Spinal cord (tissue), 10 donors: Measurements from ENCODE around the gene YTHDC2. TPM values are rescaled to one million over a fixed set of nuclear protein-coding genes. Genes with fewer than 3 reads are reported as not detected.

Experiments used
- DNase-seq, 6 donors: peaks; one replicate each; pipeline versions ENCODE4 v3.0.0 to v3.0.0-alpha.2; 2013 to 2015; ENCODE audit warnings: low spot score in 6 of 6, low read depth in 4 of 6
- H3K27ac ChIP-seq: one replicate; pipeline ENCODE4 v1.5.1; 2013; ENCODE audit warnings: low read depth, low read length, control low read depth
- H3K27me3 ChIP-seq: one replicate; pipeline ENCODE4 v1.6.1; 2013; ENCODE audit warnings: low read length; ENCODE audit not compliant: control insufficient read depth, insufficient read depth
- H3K36me3 ChIP-seq: one replicate; pipeline ENCODE4 v1.6.1; 2013; ENCODE audit warnings: low read length; ENCODE audit not compliant: control insufficient read depth, insufficient read depth
- H3K4me1 ChIP-seq: one replicate; pipeline ENCODE4 v1.6.1; 2013; ENCODE audit warnings: low read length; ENCODE audit not compliant: control insufficient read depth, insufficient read depth
- H3K4me3 ChIP-seq: one replicate; pipeline ENCODE4 v1.5.1; 2013; ENCODE audit warnings: low read depth, low read length, control low read depth
- H3K9me3 ChIP-seq: one replicate; pipeline ENCODE4 v1.6.1; 2013; ENCODE audit warnings: low read length; ENCODE audit not compliant: control insufficient read depth, insufficient read depth
- WGBS: methylation state at CpG from one replicate; pipeline ENCODE4 v1.1.5; 2013; ENCODE audit warnings: missing lambda C conversion rate; ENCODE audit not compliant: insufficient coverage; 5-methylcytosine and 5-hydroxymethylcytosine counted together
- polyA plus RNA-seq, 2 donors: library from polyadenylated mRNA; unstranded; fragments of 120-200 nt; gene quantifications; one replicate each; pipeline ENCODE4 v1.2.1, GENCODE V29; 2013; ENCODE audit not compliant: insufficient read length in 2 of 2
- total RNA-seq, 2 donors: library from RNA; depleted of rRNA in 1 of 2; stranded (reverse); fragments of 120-200 nt in 1 of 2; fragments of >200 nt in 1 of 2; gene quantifications; one replicate each; pipeline versions ENCODE4 v1.2.3 to v1.2.4, GENCODE V29; 2013 to 2014
- donor health status: healthy.

The YTHDC2 gene
- total and polyA plus RNA-seq, 4 donors = 24.1 to 44.6 (median 25.2) TPM

DNA sequence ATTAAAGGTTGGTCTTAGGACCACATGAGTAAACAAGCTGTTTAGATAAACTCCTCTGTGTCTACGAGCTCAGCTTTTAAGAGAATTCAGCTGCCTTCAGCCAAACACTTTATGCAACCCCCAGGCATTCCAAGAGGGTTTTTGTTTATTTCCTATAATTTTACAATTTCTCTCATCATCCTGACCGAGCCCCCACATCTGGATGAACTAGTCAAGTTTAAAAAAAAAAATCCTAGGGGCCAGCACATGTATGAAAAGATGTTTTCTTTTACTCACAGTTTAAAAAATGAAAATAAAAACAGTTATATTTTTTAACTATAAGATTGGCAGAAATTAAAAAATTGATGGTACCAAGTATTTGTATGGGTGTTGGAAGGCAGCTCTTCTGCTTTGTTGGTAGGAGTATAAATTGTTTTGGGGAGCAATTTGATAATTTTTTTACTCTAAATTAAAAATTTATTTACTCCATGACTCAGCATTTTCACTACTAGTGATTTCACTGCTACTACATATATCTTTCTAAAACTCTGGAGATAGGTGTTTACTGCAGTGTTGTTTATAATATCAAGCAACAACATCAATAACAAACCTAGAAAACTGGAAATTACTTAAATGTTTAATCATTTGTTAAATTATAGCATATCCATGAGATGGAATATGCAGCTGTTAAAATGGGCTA, 18.1 kb downstream of the YTHDC2 start:
- H3K27me3 ChIP-seq = no peaks in the 10 kb centered on the region
- H3K4me1 ChIP-seq = no peaks in the 10 kb centered on the region
- no peak overlapping the region for H3K4me3 ChIP-seq
- no peak overlapping the region for H3K27ac ChIP-seq
- DNase-seq = no peak
- 86% methylated on average over 1 of the region's 2 CpGs for WGBS
- H3K9me3 ChIP-seq = no peaks in the 10 kb centered on the region
- H3K36me3 ChIP-seq = peaks cover 6% of the 10 kb centered on the region

DNA sequence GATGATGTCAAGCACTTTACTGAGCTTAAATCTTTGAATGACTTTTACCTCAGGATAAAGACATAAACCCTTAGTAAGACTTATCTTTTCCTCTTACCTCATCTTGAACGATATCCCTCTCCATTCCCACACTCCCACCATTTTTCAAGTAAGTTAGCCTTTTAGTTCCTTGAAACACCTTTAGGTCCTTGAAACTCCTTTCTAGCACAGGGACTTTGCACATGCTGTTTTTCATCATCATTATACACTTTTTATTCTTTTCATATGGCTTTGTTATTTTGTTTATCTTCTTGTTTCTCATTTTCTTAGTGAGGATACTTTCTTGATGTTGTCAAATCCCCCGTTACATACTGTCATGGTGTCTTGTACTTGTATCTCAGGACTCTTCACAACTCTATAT, 24.8 kb downstream of the YTHDC2 start:
- Histone ChIP-seq H3K4me3 (no peak overlapping the region), H3K4me1 (no peaks in the 10 kb centered on the region), H3K27ac (no peak overlapping the region), H3K9me3 (no peaks in the 10 kb centered on the region), H3K27me3 (no peaks in the 10 kb centered on the region), H3K36me3 (peaks cover 6% of the 10 kb centered on the region)
- WGBS = 100% methylated on average over 1 of the region's 2 CpGs
- no peak for DNase-seq

DNA sequence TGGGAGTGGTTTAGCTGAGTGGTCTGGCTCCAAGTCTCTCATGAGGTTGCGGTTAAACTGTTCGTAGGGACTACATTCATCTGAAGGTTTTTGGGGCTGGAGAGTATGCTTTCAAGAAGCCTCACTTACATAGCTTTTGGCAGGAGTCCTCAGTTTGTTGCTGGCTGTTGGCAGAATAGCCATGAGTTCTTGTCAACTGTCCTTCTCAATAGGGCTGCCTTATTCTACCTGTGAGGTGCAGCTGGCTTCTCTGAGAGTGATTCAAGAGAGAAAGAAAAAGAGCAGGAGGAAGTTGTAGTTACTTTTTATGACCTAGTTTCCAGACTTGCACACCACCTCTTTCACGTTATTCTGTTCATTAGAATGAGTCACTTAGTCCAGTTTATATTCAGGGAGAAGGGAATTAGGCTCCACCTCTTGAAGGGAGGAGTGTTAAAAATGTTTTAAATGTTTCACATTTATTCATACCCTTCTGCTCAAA, 33.2 kb downstream of the YTHDC2 start:
- Histone ChIP-seq H3K27ac (no peak overlapping the region), H3K4me1 (no peaks in the 10 kb centered on the region), H3K9me3 (no peaks in the 10 kb centered on the region), H3K36me3 (peaks cover 7% of the 10 kb centered on the region), H3K4me3 (no peak overlapping the region), H3K27me3 (no peaks in the 10 kb centered on the region)
- peak in 1 of 6 donors; percentile 8 for DNase-seq
- WGBS = no CpG with 5 or more reads among the region's 3 CpGs

DNA sequence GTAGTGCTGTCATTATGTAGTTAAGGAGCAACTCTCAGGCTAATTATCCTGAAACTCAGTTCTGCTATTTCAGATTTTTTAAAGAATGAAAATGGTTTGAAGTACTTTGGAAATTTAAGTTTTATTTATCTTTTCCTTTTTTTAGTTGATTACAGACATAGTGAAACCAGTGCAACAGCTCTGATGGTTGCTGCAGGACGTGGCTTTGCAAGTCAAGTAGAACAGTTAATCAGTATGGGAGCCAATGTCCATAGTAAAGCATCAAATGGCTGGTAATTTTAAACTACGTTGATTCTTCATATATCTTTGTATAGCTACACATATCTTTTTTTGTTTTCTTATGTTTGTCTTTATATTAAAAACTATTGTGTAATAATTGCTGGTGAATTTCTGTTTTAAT, 34.9 kb downstream of the YTHDC2 start:
- H3K27me3 ChIP-seq = no peaks in the 10 kb centered on the region
- WGBS = no CpG with 5 or more reads among the region's 2 CpGs
- no peak overlapping the region for H3K4me3 ChIP-seq
- H3K36me3 ChIP-seq = peaks cover 7% of the 10 kb centered on the region
- DNase-seq = no peak
- no peaks in the 10 kb centered on the region for H3K4me1 ChIP-seq
- no peaks in the 10 kb centered on the region for H3K9me3 ChIP-seq
- H3K27ac ChIP-seq = no peak overlapping the region

DNA sequence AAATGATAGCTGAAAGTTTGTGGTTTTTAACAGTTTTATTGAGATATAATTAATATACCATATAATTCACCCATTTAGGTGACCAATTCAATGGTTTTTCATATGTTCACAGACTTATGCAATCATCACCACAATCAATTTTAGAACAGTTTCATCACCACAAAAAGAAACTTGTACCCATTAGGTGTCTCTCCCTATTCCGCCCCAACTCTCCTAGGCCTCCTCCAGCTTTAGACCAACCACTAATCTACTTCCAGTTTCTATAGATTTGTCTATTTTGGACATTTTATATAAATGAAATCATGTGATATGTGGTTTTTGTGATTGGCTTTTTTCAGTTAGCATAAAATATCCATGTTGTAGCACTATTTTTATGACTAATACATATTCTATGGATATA, 38.6 kb downstream of the YTHDC2 start:
- H3K36me3 ChIP-seq = no peaks in the 10 kb centered on the region
- no peak overlapping the region for H3K27ac ChIP-seq
- DNase-seq = no peak
- H3K27me3 ChIP-seq = no peaks in the 10 kb centered on the region
- no CpG with 5 or more reads among the region's 1 CpG for WGBS
- no peak overlapping the region for H3K4me3 ChIP-seq
- H3K9me3 ChIP-seq = no peaks in the 10 kb centered on the region
- H3K4me1 ChIP-seq = no peaks in the 10 kb centered on the region

DNA sequence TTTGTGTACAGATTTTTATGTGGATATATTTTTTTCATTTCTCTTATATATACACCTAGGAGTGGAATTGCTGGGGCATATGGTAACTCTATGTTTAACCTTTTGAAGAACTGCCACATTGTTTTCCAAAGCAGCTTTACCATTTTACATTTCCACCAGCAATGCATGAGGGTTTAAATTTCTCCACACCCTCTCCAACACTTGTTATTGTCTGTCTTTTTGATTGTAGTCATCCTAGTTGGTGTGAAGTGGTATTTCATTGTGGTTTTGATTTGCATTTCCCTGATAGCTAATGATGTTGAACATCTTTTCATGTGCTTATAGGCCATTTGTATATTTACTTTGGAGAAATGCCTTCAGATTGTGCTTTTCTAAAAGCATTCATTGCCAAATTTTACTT, 39.1 kb downstream of the YTHDC2 start:
- no peak overlapping the region for H3K27ac ChIP-seq
- no peak for DNase-seq
- H3K9me3 ChIP-seq = no peaks in the 10 kb centered on the region
- no peaks in the 10 kb centered on the region for H3K27me3 ChIP-seq
- H3K4me1 ChIP-seq = no peaks in the 10 kb centered on the region
- H3K4me3 ChIP-seq = no peak overlapping the region
- peaks cover 2% of the 10 kb centered on the region for H3K36me3 ChIP-seq

DNA sequence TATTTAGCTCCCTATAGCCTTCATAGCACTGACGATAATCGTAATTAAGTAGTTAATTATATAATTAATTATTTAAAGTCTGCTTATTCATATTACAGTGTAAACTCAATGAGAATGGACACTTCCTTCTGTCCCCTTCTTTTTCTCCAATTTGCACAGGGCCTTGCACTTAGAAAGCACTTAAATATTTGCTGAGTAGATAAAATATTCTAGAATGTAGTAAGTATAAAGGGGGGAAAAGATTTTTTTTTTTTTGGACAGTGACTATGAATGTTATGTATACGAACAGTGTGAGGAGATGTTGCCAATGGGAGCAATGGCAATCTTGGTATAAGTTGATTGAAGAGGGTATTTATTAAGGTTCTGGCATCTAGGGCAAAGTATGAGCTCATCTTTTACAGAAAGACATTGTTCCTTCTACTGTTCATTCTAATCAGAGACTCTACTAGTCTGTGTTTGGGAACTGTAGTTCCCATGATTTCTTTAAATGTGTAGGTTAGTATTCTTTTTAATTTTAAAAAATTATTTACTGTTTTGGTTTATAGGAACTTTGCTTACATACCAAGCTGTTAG, 49.4 kb downstream of the YTHDC2 start:
- no peak overlapping the region for H3K4me3 ChIP-seq
- no peak overlapping the region for H3K27ac ChIP-seq
- H3K4me1 ChIP-seq = no peaks in the 10 kb centered on the region
- no peaks in the 10 kb centered on the region for H3K9me3 ChIP-seq
- WGBS = no CpG with 5 or more reads among the region's 3 CpGs
- H3K36me3 ChIP-seq = peaks cover 2% of the 10 kb centered on the region
- no peak for DNase-seq
- no peaks in the 10 kb centered on the region for H3K27me3 ChIP-seq

DNA sequence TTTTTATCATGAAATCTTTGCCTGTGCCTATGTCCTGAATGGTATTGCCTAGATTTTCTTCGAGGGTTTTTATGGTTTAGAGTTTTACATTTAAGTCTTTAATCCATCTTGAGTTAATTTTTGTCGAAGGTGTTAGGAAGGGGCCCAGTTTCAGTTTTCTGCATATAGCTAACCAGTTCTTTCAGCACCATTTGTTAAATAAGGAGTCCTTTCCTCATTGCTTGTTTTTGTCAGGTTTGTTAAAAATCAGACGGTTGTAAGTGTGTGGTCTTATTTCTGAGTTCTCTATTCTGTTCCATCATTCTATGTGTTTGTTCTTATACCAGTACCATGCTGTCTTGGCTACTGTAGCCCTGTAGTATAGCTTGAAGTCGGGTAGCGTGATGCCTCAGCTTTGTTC, 55.9 kb downstream of the YTHDC2 start:
- H3K36me3 ChIP-seq = peaks cover 11% of the 10 kb centered on the region
- no peak overlapping the region for H3K27ac ChIP-seq
- no peak overlapping the region for H3K4me3 ChIP-seq
- no peaks in the 10 kb centered on the region for H3K4me1 ChIP-seq
- H3K27me3 ChIP-seq = no peaks in the 10 kb centered on the region
- H3K9me3 ChIP-seq = peaks cover 2% of the 10 kb centered on the region
- no peak for DNase-seq
- WGBS = 100% methylated on average over 2 of the region's 5 CpGs

DNA sequence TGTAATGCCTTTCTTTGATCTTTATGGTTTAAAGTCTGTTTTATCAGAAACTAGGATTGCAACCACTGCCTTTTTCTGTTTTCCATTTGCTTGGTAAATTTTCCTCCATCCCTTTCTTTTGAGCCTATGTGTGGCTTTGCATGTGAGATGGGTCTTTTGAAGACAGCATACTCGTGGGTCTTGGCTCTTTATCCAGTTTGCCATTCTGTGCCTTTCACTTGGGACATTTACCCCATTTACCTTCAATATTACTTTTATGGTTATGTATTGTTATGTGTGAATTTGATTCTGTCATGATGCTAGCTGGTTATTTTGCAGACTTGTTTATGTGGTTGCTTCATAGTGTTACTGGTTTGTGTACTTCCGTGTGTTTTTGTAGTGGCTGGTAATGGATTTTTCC, 59.2 kb downstream of the YTHDC2 start:
- no CpG with 5 or more reads among the region's 2 CpGs for WGBS

DNA sequence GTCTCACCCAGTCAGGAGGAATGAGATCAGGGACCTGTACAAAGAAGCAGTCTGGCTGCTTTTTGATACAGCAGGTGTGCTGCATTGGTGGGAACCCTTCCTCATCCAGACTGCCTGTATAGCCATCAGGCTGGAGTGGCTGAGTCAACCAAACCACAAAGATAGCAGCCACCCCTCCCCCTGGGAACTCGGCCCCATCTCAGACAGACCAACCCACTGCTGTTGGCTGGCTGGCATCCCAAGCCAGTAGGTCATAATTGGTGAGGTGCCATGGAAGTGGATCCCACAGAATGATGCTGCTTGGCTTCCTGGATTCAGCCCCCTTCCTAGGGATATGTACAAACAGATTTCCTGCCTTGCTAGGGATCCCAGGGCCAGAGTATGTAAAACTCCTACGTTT, 60.9 kb downstream of the YTHDC2 start:
- Histone ChIP-seq H3K36me3 (peaks cover 13% of the 10 kb centered on the region), H3K9me3 (peaks cover 2% of the 10 kb centered on the region), H3K27me3 (no peaks in the 10 kb centered on the region), H3K4me3 (no peak overlapping the region), H3K27ac (no peak overlapping the region), H3K4me1 (no peaks in the 10 kb centered on the region)
- WGBS = 88% methylated on average over 1 of the region's 2 CpGs
- no peak for DNase-seq

More for the DNA sequence above, 59.2 kb downstream of the YTHDC2 start:
- Histone ChIP-seq H3K4me3 (no peak overlapping the region), H3K27me3 (no peaks in the 10 kb centered on the region), H3K27ac (no peak overlapping the region), H3K36me3 (peaks cover 16% of the 10 kb centered on the region), H3K9me3 (peaks cover 2% of the 10 kb centered on the region), H3K4me1 (no peaks in the 10 kb centered on the region)
- DNase-seq = no peak
